Kidney epithelial cell (primary cell): Measurements from ENCODE around the gene KIF25. TPM values are rescaled to one million over a fixed set of nuclear protein-coding genes. Genes with fewer than 3 reads are reported as not detected.

Experiments
- DNase-seq: peaks from one replicate; pipeline ENCODE4 v3.0.0-alpha.2; 2010; ENCODE audit warnings: low read depth
- H3K27me3 ChIP-seq: 2 replicates; pipeline ENCODE4 v1.6.0; 2011; ENCODE audit warnings: low read length; ENCODE audit not compliant: control insufficient read depth, insufficient read depth
- H3K36me3 ChIP-seq: 2 replicates; pipeline ENCODE4 v1.5.1; 2011; ENCODE audit warnings: low read length; ENCODE audit not compliant: control insufficient read depth, insufficient read depth
- H3K4me3 ChIP-seq: 2 replicates; pipeline ENCODE4 v1.5.1; 2011; ENCODE audit warnings: low read depth, mild to moderate bottlenecking, control low read depth, low read length
- CTCF ChIP-seq: IDR thresholded peaks from 2 replicates; pipeline ENCODE4 v1.5.1; 2011; ENCODE audit warnings: mild to moderate bottlenecking, moderate library complexity, low read length, control low read depth, inconsistent platforms; ENCODE audit not compliant: insufficient read depth, poor library complexity, severe bottlenecking
- total RNA-seq: library from RNA; depleted of rRNA; stranded (reverse); fragments of >200 nt; gene quantifications from 2 replicates; pipeline ENCODE4 v1.2.3, GENCODE V29; 2015

The KIF25 gene
- total RNA-seq, 1 donor from 2014 or later: not detected

- no peak for TF ChIP-seq CTCF
- Histone ChIP-seq H3K27me3 (peaks cover 8% of the 10 kb centered on the region), H3K36me3 (no peaks in the 10 kb centered on the region), H3K4me3 (no peak overlapping the region)
- no peak for DNase-seq
Observed at GRCh38 chr6:168053086-168053956, 55.9 kb downstream of the KIF25 start.

GRCh38 chr6:168053957-168054471 lies 56.5 kb downstream of the KIF25 start:
- no peaks in the 10 kb centered on the region for H3K36me3 ChIP-seq
- no peak for DNase-seq
- H3K27me3 ChIP-seq: peaks cover 8% of the 10 kb centered on the region
- no peak for TF ChIP-seq CTCF
- no peak overlapping the region for H3K4me3 ChIP-seq

GRCh38 chr6:168054765-168055560 lies 57.5 kb downstream of the KIF25 start:
- no peaks in the 10 kb centered on the region for H3K36me3 ChIP-seq
- DNase-seq: no peak
- no peak overlapping the region for H3K4me3 ChIP-seq
- no peak for TF ChIP-seq CTCF
- H3K27me3 ChIP-seq: peaks cover 8% of the 10 kb centered on the region

GRCh38 chr6:168055696-168056489 lies 58.4 kb downstream of the KIF25 start:
- Histone ChIP-seq H3K36me3 (no peaks in the 10 kb centered on the region), H3K4me3 (no peak overlapping the region), H3K27me3 (peaks cover 6% of the 10 kb centered on the region)
- DNase-seq: no peak
- TF ChIP-seq CTCF: no peak

- no peak overlapping the region for H3K4me3 ChIP-seq
- no peaks in the 10 kb centered on the region for H3K36me3 ChIP-seq
- no peak for TF ChIP-seq CTCF
- peaks cover 9% of the 10 kb centered on the region for H3K27me3 ChIP-seq
- DNase-seq: no peak
Observed at GRCh38 chr6:168056892-168057527, 59.5 kb downstream of the KIF25 start.
